T-helper 17 cell (primary cell): ENCODE measurements around the gene CHST11. TPM values are rescaled to one million over a fixed set of nuclear protein-coding genes. Genes with fewer than 3 reads are reported as not detected.

Experiments used
- ATAC-seq: fragments of 150-1000 bp; cut with Tn5 transposase; 2 replicates; pipeline ENCODE4 v1.10.0; 2021; ENCODE audit warnings: mild to moderate bottlenecking, moderate library complexity
- DNase-seq, 3 donors: peaks; one replicate each; pipeline versions ENCODE4 v3.0.0 to v3.0.0-alpha.2; 2020 to 2021
- H3K9me3 ChIP-seq: one replicate; pipeline ENCODE4 v1.7.0; 2013; ENCODE audit warnings: low read length, mild to moderate bottlenecking; ENCODE audit not compliant: control insufficient read depth, poor library complexity, severe bottlenecking
- H3K27ac Mint-ChIP-seq: one replicate; pipeline ENCODE4 v1.8.0; 2022; ENCODE audit warnings: mild to moderate bottlenecking, moderate library complexity, mixed read lengths
- H3K27me3 Mint-ChIP-seq: one replicate; pipeline ENCODE4 v1.8.0; 2022; ENCODE audit warnings: mixed read lengths
- H3K36me3 Mint-ChIP-seq: one replicate; pipeline ENCODE4 v1.8.0; 2022; ENCODE audit warnings: low read depth, mixed read lengths
- H3K4me1 Mint-ChIP-seq: one replicate; pipeline ENCODE4 v1.8.0; 2022; ENCODE audit warnings: mild to moderate bottlenecking, mixed read lengths
- H3K4me3 Mint-ChIP-seq: one replicate; pipeline ENCODE4 v1.8.0; 2022; ENCODE audit warnings: mild to moderate bottlenecking, moderate library complexity, mixed read lengths
- total RNA-seq, 4 donors: library from RNA in 2 of 4; stranded (reverse) in 2 of 4; gene quantifications; one replicate each; pipeline ENCODE4 v1.2.3 and lab custom pipeline; 2022 to 2026

CHST11 gene
- total RNA-seq, 2 donors from 2014 or later = 76.6 to 78.3 TPM

GRCh38 chr12:104438134-104438533 lies 18.6 kb upstream of the CHST11 start:
- Mint-ChIP-seq H3K4me1 (peaks cover 10% of the 10 kb centered on the region), H3K27ac (no peak overlapping the region), H3K36me3 (peaks cover 5% of the 10 kb centered on the region), H3K4me3 (no peak overlapping the region), H3K27me3 (peaks cover 16% of the 10 kb centered on the region)
- no peak for DNase-seq
- ATAC-seq = no peak
- no peaks in the 10 kb centered on the region for H3K9me3 ChIP-seq

GRCh38 chr12:104439137-104439536 lies 17.6 kb upstream of the CHST11 start:
- Mint-ChIP-seq H3K4me1 (peaks cover 10% of the 10 kb centered on the region), H3K4me3 (no peak overlapping the region), H3K27ac (no peak overlapping the region), H3K36me3 (peaks cover 5% of the 10 kb centered on the region), H3K27me3 (peaks cover 15% of the 10 kb centered on the region)
- H3K9me3 ChIP-seq = no peaks in the 10 kb centered on the region
- DNase-seq = no peak
- ATAC-seq = no peak

- ATAC-seq = no peak
- no peaks in the 10 kb centered on the region for H3K9me3 ChIP-seq
- no peak overlapping the region for H3K4me3 Mint-ChIP-seq
- no peaks in the 10 kb centered on the region for H3K27me3 Mint-ChIP-seq
- peaks cover 2% of the 10 kb centered on the region for H3K36me3 Mint-ChIP-seq
- no peak for DNase-seq
- H3K27ac Mint-ChIP-seq = no peak overlapping the region
- H3K4me1 Mint-ChIP-seq = no peaks in the 10 kb centered on the region
Observed at GRCh38 chr12:104443008-104443407, 13.7 kb upstream of the CHST11 start.

GRCh38 chr12:104446646-104447421 lies 9.9 kb upstream of the CHST11 start:
- no peaks in the 10 kb centered on the region for H3K27me3 Mint-ChIP-seq
- DNase-seq = no peak
- H3K4me1 Mint-ChIP-seq = no peaks in the 10 kb centered on the region
- no peaks in the 10 kb centered on the region for H3K36me3 Mint-ChIP-seq
- H3K4me3 Mint-ChIP-seq = no peak overlapping the region
- H3K27ac Mint-ChIP-seq = no peak overlapping the region
- H3K9me3 ChIP-seq = no peaks in the 10 kb centered on the region
- ATAC-seq = no peak

- H3K4me3 Mint-ChIP-seq = no peak overlapping the region
- H3K36me3 Mint-ChIP-seq = no peaks in the 10 kb centered on the region
- H3K4me1 Mint-ChIP-seq = no peaks in the 10 kb centered on the region
- no peaks in the 10 kb centered on the region for H3K27me3 Mint-ChIP-seq
- no peak for DNase-seq
- no peak for ATAC-seq
- no peaks in the 10 kb centered on the region for H3K9me3 ChIP-seq
- peak overlapping the region; percentile 65 for H3K27ac Mint-ChIP-seq
Observed at GRCh38 chr12:104448031-104448430, 8.7 kb upstream of the CHST11 start.

GRCh38 chr12:104448451-104448850 lies 8.3 kb upstream of the CHST11 start:
- no peaks in the 10 kb centered on the region for H3K9me3 ChIP-seq
- H3K4me1 Mint-ChIP-seq = peaks cover 2% of the 10 kb centered on the region
- no peaks in the 10 kb centered on the region for H3K27me3 Mint-ChIP-seq
- no peak for ATAC-seq
- peaks cover 2% of the 10 kb centered on the region for H3K36me3 Mint-ChIP-seq
- no peak for DNase-seq
- no peak overlapping the region for H3K4me3 Mint-ChIP-seq
- H3K27ac Mint-ChIP-seq = peak overlapping the region; percentile 65

GRCh38 chr12:104450700-104451099 lies 6.0 kb upstream of the CHST11 start:
- Mint-ChIP-seq H3K4me3 (no peak overlapping the region), H3K4me1 (peaks cover 7% of the 10 kb centered on the region), H3K27me3 (no peaks in the 10 kb centered on the region), H3K27ac (no peak overlapping the region), H3K36me3 (peaks cover 3% of the 10 kb centered on the region)
- no peak for DNase-seq
- no peaks in the 10 kb centered on the region for H3K9me3 ChIP-seq
- ATAC-seq = no peak

- H3K4me1 Mint-ChIP-seq = peaks cover 11% of the 10 kb centered on the region
- H3K36me3 Mint-ChIP-seq = peaks cover 5% of the 10 kb centered on the region
- DNase-seq (no peak), ATAC-seq (no peak)
- H3K9me3 ChIP-seq = no peaks in the 10 kb centered on the region
- H3K4me3 Mint-ChIP-seq = no peak overlapping the region
- no peaks in the 10 kb centered on the region for H3K27me3 Mint-ChIP-seq
- H3K27ac Mint-ChIP-seq = no peak overlapping the region
Observed at GRCh38 chr12:104452087-104452486, 4.7 kb upstream of the CHST11 start.

- ATAC-seq (no peak), DNase-seq (no peak)
- Mint-ChIP-seq H3K27ac (no peak overlapping the region), H3K27me3 (no peaks in the 10 kb centered on the region), H3K4me3 (peak overlapping the region; percentile 19), H3K4me1 (peaks cover 12% of the 10 kb centered on the region), H3K36me3 (peaks cover 9% of the 10 kb centered on the region)
- no peaks in the 10 kb centered on the region for H3K9me3 ChIP-seq
Observed at GRCh38 chr12:104453133-104453532, 3.6 kb upstream of the CHST11 start.

GRCh38 chr12:104454997-104455396 lies 1.8 kb upstream of the CHST11 start:
- H3K9me3 ChIP-seq = no peaks in the 10 kb centered on the region
- H3K4me1 Mint-ChIP-seq = peaks cover 20% of the 10 kb centered on the region
- H3K27ac Mint-ChIP-seq = no peak overlapping the region
- H3K27me3 Mint-ChIP-seq = no peaks in the 10 kb centered on the region
- H3K36me3 Mint-ChIP-seq = peaks cover 9% of the 10 kb centered on the region
- ATAC-seq = no peak
- DNase-seq = no peak
- peak overlapping the region; percentile 97 for H3K4me3 Mint-ChIP-seq

- Mint-ChIP-seq H3K27me3 (no peaks in the 10 kb centered on the region), H3K4me1 (peaks cover 25% of the 10 kb centered on the region), H3K36me3 (peaks cover 9% of the 10 kb centered on the region), H3K4me3 (peak overlapping the region; percentile 97), H3K27ac (peak overlapping the region; percentile 99)
- ATAC-seq (no peak), DNase-seq (no peak)
- H3K9me3 ChIP-seq = no peaks in the 10 kb centered on the region
Observed at GRCh38 chr12:104455578-104456416, 951 bp upstream of the CHST11 start.

- peaks cover 9% of the 10 kb centered on the region for H3K36me3 Mint-ChIP-seq
- DNase-seq = peak; percentile 21 to 39 (median 28)
- H3K27ac Mint-ChIP-seq = peak overlapping the region; percentile 99
- H3K9me3 ChIP-seq = no peaks in the 10 kb centered on the region
- H3K4me3 Mint-ChIP-seq = peak overlapping the region; percentile 97
- H3K4me1 Mint-ChIP-seq = peaks cover 30% of the 10 kb centered on the region
- peak; percentile 44 for ATAC-seq
- no peaks in the 10 kb centered on the region for H3K27me3 Mint-ChIP-seq
Observed at GRCh38 chr12:104456950-104457745, 400 bp downstream of the CHST11 start.
